Spinal cord (tissue), 10 donors: ENCODE data around the gene AFF4. TPM values are rescaled to one million over a fixed set of nuclear protein-coding genes. Genes with fewer than 3 reads are reported as not detected.
A peak's percentile ranks its signal among the peaks of the same experiment; 100 is the strongest.
"Not testable (repeated sequence)": the region's sequence is repeated elsewhere in the genome, so short reads cannot be mapped to it uniquely, and the experiment has no call there.

Experiments used
- DNase-seq, 6 donors: peaks; one replicate each; pipeline versions ENCODE4 v3.0.0 to v3.0.0-alpha.2; 2013 to 2015; ENCODE audit warnings: low spot score in 6 of 6, low read depth in 4 of 6
- H3K27ac ChIP-seq: one replicate; pipeline ENCODE4 v1.5.1; 2013; ENCODE audit warnings: low read depth, low read length, control low read depth
- H3K27me3 ChIP-seq: one replicate; pipeline ENCODE4 v1.6.1; 2013; ENCODE audit warnings: low read length; ENCODE audit not compliant: control insufficient read depth, insufficient read depth
- H3K36me3 ChIP-seq: one replicate; pipeline ENCODE4 v1.6.1; 2013; ENCODE audit warnings: low read length; ENCODE audit not compliant: control insufficient read depth, insufficient read depth
- H3K4me1 ChIP-seq: one replicate; pipeline ENCODE4 v1.6.1; 2013; ENCODE audit warnings: low read length; ENCODE audit not compliant: control insufficient read depth, insufficient read depth
- H3K4me3 ChIP-seq: one replicate; pipeline ENCODE4 v1.5.1; 2013; ENCODE audit warnings: low read depth, low read length, control low read depth
- H3K9me3 ChIP-seq: one replicate; pipeline ENCODE4 v1.6.1; 2013; ENCODE audit warnings: low read length; ENCODE audit not compliant: control insufficient read depth, insufficient read depth
- WGBS: methylation state at CpG from one replicate; pipeline ENCODE4 v1.1.5; 2013; ENCODE audit warnings: missing lambda C conversion rate; ENCODE audit not compliant: insufficient coverage; 5-methylcytosine and 5-hydroxymethylcytosine counted together
- polyA plus RNA-seq, 2 donors: library from polyadenylated mRNA; unstranded; fragments of 120-200 nt; gene quantifications; one replicate each; pipeline ENCODE4 v1.2.1, GENCODE V29; 2013; ENCODE audit not compliant: insufficient read length in 2 of 2
- total RNA-seq, 2 donors: library from RNA; depleted of rRNA in 1 of 2; stranded (reverse); fragments of 120-200 nt in 1 of 2; fragments of >200 nt in 1 of 2; gene quantifications; one replicate each; pipeline versions ENCODE4 v1.2.3 to v1.2.4, GENCODE V29; 2013 to 2014
- donor health status: healthy.

The AFF4 gene
- total and polyA plus RNA-seq, 4 donors = 37.0 to 74.7 (median 57.2) TPM

DNA sequence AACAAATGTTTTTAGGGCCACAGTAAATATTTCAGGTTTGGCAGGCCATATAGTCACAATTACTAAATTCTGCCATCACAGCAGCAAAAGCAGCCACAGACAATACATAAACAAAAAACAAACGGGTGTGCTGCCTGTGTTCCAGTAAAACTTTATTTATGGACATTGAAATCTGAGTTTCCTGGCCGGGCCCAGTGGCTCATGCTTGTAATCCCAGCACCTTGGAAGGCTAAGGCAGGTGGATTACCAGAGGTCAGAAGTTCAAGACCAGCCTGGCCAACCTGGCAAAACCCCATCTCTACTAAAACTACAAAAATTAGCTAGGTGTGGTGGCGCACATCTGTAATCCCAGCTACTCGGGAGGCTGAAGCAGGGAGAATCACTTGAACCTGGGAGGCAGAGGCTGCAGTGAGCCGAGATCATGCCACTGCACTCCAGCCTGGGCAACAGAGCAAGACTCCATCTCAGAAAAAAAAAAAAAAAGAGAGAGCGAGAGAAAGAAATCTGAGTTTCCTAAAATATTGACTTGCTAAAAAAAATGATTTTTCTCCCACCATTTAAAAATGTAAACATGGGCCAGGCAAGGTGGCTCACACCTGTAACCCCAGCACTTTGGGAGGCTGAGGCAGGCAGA lies 7.2 kb downstream of the AFF4 start:
- not testable (repeated sequence) for DNase-seq, H3K27me3 ChIP-seq, H3K4me3 ChIP-seq, H3K36me3 ChIP-seq, H3K9me3 ChIP-seq, H3K27ac ChIP-seq
- H3K4me1 ChIP-seq = peaks cover 11% of the 10 kb centered on the region
- WGBS = 100% methylated on average over 1 of the region's 6 CpGs

DNA sequence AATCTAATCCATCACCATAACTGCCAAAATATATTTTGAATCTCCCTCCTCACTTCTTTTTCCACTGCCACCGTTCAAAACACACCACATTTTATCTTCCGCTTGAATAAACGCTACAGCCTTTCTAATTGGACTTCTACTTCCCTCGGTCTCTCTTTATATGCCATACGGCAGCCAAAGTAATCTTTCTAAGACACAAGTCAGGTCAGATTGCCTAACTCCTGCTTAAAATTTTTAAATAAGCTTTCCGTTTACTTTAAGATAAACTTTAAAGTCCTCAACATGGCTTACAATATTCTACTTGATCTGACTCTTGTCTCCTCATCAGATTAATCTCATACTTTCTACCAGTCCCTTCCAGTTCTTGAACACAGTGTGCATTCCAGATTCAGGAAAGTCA lies 9.7 kb downstream of the AFF4 start:
- no peak overlapping the region for H3K27ac ChIP-seq
- peaks cover 5% of the 10 kb centered on the region for H3K4me1 ChIP-seq
- no peaks in the 10 kb centered on the region for H3K9me3 ChIP-seq
- no peak for DNase-seq
- H3K4me3 ChIP-seq = no peak overlapping the region
- H3K36me3 ChIP-seq = peaks cover 12% of the 10 kb centered on the region
- no peaks in the 10 kb centered on the region for H3K27me3 ChIP-seq
- 64% methylated on average over 6 of the region's 6 CpGs for WGBS

DNA sequence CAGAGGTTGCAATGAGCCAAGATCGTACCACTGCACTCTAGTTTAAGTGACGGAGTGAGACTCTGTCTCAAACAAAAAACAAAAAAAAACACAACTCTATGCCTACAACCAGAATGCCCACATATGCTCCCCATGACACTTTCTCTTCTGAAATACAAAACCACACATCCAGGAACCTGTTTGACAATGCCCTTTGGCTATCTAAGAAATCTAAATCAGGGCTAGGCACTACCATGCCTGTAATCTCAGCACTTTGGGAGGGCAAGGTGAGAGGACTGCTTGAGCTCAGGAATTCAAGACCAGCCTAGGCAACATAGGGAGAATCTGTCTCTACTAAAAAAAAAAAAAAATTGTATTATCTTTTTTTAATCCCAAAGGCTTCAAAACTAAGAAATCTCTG lies 10.6 kb downstream of the AFF4 start:
- H3K36me3 ChIP-seq = peaks cover 12% of the 10 kb centered on the region
- no peak overlapping the region for H3K27ac ChIP-seq
- no peak for DNase-seq
- 100% methylated on average over 2 of the region's 2 CpGs for WGBS
- H3K4me3 ChIP-seq = no peak overlapping the region
- H3K9me3 ChIP-seq = no peaks in the 10 kb centered on the region
- peaks cover 5% of the 10 kb centered on the region for H3K4me1 ChIP-seq
- H3K27me3 ChIP-seq = no peaks in the 10 kb centered on the region

DNA sequence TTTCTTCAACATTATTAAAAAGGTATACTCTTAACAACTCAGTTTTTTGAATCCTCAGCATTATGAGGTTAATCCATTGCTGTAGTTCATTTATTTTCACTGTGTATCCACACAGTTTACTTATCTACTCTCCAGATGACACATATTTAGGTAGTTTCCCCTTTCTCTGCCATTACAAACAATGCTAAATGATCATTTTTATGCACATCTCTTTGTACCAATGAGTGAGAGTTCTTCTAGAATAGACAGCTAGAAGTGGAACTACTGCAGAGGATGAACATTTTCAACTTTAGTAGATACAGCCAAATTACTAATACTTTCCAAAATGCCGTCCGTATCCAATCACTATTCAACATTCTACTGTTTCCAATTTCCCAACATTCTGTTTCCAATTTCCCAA lies 11.5 kb downstream of the AFF4 start:
- Histone ChIP-seq H3K4me1 (peaks cover 5% of the 10 kb centered on the region), H3K27me3 (no peaks in the 10 kb centered on the region), H3K27ac (no peak overlapping the region), H3K9me3 (no peaks in the 10 kb centered on the region), H3K36me3 (peaks cover 12% of the 10 kb centered on the region), H3K4me3 (no peak overlapping the region)
- WGBS = 94% methylated on average over 2 of the region's 2 CpGs
- no peak for DNase-seq

- Histone ChIP-seq H3K27me3 (no peaks in the 10 kb centered on the region), H3K4me3 (no peak overlapping the region), H3K27ac (no peak overlapping the region), H3K4me1 (peaks cover 5% of the 10 kb centered on the region), H3K9me3 (no peaks in the 10 kb centered on the region), H3K36me3 (peaks cover 4% of the 10 kb centered on the region)
- WGBS = 97% methylated on average over 2 of the region's 2 CpGs
- DNase-seq = peak in 2 of 6 donors; percentile 13 to 43
Observed at GRCh38 chr5:132949136-132949535, 14.3 kb downstream of the AFF4 start.

DNA sequence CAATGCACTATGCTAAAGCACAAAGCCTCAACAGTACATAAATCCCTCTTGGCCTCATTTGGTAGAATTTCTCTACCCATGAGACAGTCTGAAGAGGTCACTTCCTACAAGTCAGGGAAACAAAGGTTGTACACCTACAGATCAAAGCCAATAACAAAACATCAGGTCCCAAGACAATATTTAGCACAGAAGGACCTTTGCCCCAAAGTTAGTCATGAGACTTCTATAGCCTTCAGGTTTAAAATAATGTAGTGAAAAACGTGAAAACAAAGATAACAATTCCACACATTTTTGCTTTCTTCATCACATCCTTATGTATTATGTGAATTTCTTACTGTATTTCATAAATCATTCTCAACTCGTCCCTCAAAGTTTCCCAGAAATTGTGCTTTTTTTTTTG lies 15.8 kb downstream of the AFF4 start:
- Histone ChIP-seq H3K27ac (no peak overlapping the region), H3K9me3 (no peaks in the 10 kb centered on the region), H3K4me1 (peaks cover 5% of the 10 kb centered on the region), H3K27me3 (no peaks in the 10 kb centered on the region), H3K36me3 (peaks cover 4% of the 10 kb centered on the region), H3K4me3 (no peak overlapping the region)
- no peak for DNase-seq
- WGBS = no CpG with 5 or more reads among the region's 2 CpGs

DNA sequence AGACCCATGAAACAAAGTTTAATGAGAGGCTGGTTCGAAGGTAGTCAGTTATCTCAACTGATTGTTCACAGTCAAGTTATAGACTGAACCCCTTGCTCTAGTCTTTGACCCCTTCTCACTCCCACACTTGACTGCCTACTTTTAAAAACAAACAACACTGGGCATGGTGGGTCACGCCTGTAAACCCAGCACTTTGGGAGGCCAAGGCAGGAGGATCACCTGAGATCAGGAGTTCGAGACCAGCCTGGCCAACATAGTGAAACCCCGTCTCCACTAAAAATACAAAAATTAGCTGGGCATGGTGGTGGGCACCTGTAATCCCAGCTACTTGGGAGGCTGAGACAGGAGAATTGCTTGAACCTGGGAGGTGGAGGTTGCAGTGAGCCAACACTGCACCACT lies 18.1 kb downstream of the AFF4 start:
- not testable (repeated sequence) for H3K27ac ChIP-seq, DNase-seq, H3K27me3 ChIP-seq, H3K4me3 ChIP-seq, H3K9me3 ChIP-seq, H3K4me1 ChIP-seq
- peaks cover 10% of the 10 kb centered on the region for H3K36me3 ChIP-seq
- 100% methylated on average over 1 of the region's 4 CpGs for WGBS

DNA sequence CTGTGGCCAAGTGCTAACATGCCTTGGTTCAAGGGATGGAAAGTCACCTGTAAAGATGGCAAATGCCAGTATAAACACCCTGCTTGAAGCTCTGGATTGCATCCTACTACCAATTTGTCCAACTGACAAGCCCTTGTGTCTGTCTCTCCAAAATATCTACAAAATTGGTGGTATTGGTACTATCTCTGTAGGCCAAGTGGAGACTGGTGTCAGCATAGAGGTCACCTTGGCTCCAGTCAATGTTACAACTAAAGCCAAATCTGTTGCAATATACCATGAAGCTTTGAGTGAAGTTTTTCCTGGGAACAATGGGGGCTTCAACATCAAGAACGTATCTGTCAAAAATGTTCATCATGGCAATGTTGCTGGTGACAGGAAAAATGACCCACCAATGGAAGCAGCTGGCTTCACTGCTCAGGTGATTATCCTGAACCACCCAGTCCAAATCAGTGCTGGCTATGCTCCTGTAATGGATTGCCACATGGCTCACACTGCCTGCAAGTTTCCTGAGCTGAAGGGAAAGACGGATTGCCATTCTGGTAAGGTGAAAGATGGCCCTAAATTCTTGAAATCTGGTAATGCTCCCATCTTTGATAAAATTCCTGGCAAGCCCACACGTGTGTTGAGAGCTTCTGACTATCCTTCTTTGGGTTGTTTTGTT lies 19.9 kb downstream of the AFF4 start:
- DNase-seq = no peak
- Histone ChIP-seq H3K27me3 (no peaks in the 10 kb centered on the region), H3K27ac (no peak overlapping the region), H3K36me3 (peaks cover 10% of the 10 kb centered on the region), H3K4me3 (no peak overlapping the region), H3K9me3 (no peaks in the 10 kb centered on the region), H3K4me1 (no peaks in the 10 kb centered on the region)
- 91% methylated on average over 3 of the region's 3 CpGs for WGBS

- DNase-seq = no peak
- no peaks in the 10 kb centered on the region for H3K27me3 ChIP-seq
- no peaks in the 10 kb centered on the region for H3K4me1 ChIP-seq
- no peak overlapping the region for H3K27ac ChIP-seq
- H3K4me3 ChIP-seq = no peak overlapping the region
- WGBS = 100% methylated on average over 3 of the region's 5 CpGs
- H3K36me3 ChIP-seq = peaks cover 10% of the 10 kb centered on the region
- H3K9me3 ChIP-seq = no peaks in the 10 kb centered on the region
Observed at GRCh38 chr5:132941331-132941730, 22.1 kb downstream of the AFF4 start.

GRCh38 chr5:132928062-132928407 lies 35.4 kb downstream of the AFF4 start:
- H3K27ac ChIP-seq = no peak overlapping the region

More at GRCh38 chr5:132928062-132928407, 35.4 kb downstream of the AFF4 start:
- Histone ChIP-seq H3K27me3 (no peaks in the 10 kb centered on the region), H3K36me3 (peaks cover 39% of the 10 kb centered on the region), H3K4me1 (no peaks in the 10 kb centered on the region), H3K4me3 (no peak overlapping the region), H3K9me3 (no peaks in the 10 kb centered on the region)
- no peak for DNase-seq
- WGBS = no CpG with 5 or more reads among the region's 2 CpGs
